ENCODE data around the gene DEF6. TPM values are rescaled to one million over a fixed set of nuclear protein-coding genes. Genes with fewer than 3 reads are reported as not detected.
"Not testable (repeated sequence)": the region's sequence is repeated elsewhere in the genome, so short reads cannot be mapped to it uniquely, and the experiment has no call there.

DEF6 gene
- total RNA-seq, 1 donor from 2014 or later: 6.0 TPM

DNA sequence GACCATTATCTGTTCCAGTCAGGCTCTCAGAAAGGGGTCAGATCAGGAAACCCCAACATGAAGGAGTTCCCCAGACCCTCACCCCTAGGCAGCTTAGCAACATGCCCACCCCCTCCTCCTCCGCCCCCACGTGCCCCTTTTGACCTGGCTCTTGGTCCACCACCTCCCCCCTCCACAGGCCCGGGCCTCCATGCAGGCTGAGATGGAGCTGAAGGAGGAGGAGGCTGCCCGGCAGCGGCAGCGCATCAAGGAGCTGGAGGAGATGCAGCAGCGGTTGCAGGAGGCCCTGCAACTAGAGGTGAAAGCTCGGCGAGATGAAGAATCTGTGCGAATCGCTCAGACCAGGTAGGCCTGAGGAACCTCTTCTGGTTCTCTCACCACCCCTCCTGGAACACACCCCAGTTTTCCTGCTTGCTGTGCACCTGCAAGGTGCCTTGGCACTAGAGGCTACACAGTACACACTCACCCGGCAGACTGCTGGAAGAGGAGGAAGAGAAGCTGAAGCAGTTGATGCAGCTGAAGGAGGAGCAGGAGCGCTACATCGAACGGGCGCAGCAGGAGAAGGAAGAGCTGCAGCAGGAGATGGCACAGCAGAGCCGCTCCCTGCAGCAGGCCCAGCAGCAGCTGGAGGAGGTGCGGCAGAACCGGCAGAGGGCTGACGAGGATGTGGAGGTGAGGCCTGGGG lies 21.9 kb downstream of the DEF6 start:
- DNase-seq (ENCODE audit: low read depth): no peak
- TF ChIP-seq, protein P1, sequence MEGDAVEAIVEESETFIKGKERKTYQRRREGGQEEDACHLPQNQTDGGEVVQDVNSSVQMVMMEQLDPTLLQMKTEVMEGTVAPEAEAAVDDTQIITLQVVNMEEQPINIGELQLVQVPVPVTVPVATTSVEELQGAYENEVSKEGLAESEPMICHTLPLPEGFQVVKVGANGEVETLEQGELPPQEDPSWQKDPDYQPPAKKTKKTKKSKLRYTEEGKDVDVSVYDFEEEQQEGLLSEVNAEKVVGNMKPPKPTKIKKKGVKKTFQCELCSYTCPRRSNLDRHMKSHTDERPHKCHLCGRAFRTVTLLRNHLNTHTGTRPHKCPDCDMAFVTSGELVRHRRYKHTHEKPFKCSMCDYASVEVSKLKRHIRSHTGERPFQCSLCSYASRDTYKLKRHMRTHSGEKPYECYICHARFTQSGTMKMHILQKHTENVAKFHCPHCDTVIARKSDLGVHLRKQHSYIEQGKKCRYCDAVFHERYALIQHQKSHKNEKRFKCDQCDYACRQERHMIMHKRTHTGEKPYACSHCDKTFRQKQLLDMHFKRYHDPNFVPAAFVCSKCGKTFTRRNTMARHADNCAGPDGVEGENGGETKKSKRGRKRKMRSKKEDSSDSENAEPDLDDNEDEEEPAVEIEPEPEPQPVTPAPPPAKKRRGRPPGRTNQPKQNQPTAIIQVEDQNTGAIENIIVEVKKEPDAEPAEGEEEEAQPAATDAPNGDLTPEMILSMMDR (conservative IDR thresholded peaks at IDR 0.05; ENCODE audit: low read depth, low read length): no peak
- no peak overlapping the region for H3K4me3 ChIP-seq (ENCODE audit: low read depth, low read length)

- no peak overlapping the region for H3K4me3 ChIP-seq (ENCODE audit: low read depth, low read length)
- TF ChIP-seq, protein P1 (conservative IDR thresholded peaks at IDR 0.05; ENCODE audit: low read depth, low read length): no peak
- no peak for DNase-seq (ENCODE audit: low read depth)
Measured at GRCh38 chr6:35320031-35320410, 22.4 kb downstream of the DEF6 start.

- TF ChIP-seq, protein P1 (conservative IDR thresholded peaks at IDR 0.05; ENCODE audit: low read depth, low read length): no peak
- DNase-seq (ENCODE audit: low read depth): no peak
- no peak overlapping the region for H3K4me3 ChIP-seq (ENCODE audit: low read depth, low read length)
Measured at GRCh38 chr6:35321091-35321490, 23.5 kb downstream of the DEF6 start.

GRCh38 chr6:35327349-35328027 lies 29.9 kb downstream of the DEF6 start:
- no peak overlapping the region for H3K4me3 ChIP-seq (ENCODE audit: low read depth, low read length)
- no peak for DNase-seq (ENCODE audit: low read depth)
- TF ChIP-seq, protein P1 (conservative IDR thresholded peaks at IDR 0.05; ENCODE audit: low read depth, low read length): peak; percentile 78

GRCh38 chr6:35328108-35328723 lies 30.6 kb downstream of the DEF6 start:
- TF ChIP-seq, protein P1 (conservative IDR thresholded peaks at IDR 0.05; ENCODE audit: low read depth, low read length): no peak

GRCh38 chr6:35328965-35329364 lies 31.3 kb downstream of the DEF6 start:
- H3K4me3 ChIP-seq (ENCODE audit: low read depth, low read length); DNase-seq (ENCODE audit: low read depth): not testable (repeated sequence)

More at GRCh38 chr6:35328108-35328723, 30.6 kb downstream of the DEF6 start:
- no peak for DNase-seq (ENCODE audit: low read depth)
- no peak overlapping the region for H3K4me3 ChIP-seq (ENCODE audit: low read depth, low read length)

DNA sequence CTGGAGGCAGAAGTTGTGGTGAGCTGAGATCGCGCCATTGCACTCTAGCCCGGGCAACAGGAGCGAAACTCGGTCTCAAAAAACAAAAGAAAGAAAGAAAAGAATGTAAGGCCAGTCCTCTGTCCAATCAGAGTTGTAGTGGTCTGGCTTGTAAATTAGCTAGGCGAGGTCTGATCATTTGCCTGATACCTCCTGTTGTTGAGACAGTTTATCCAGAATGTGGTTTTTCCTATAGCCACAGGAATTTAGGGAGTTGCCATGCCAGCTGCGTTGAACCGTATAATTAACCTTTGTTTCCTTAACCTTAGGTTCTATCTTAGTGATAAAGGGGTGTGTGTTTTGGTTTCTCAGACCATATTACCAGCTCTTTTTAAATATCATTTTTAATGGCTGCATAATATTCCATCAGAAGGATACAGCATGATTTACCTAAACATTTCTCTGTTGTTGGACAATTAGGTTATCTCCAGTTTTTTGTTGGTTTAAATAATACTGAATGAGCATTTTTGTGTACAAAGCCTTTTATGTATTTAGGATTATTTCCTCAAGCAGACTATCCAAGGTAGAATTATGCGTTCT lies 33.0 kb downstream of the DEF6 start:
- DNase-seq (ENCODE audit: low read depth): no peak
- H3K4me3 ChIP-seq (ENCODE audit: low read depth, low read length): no peak overlapping the region
- TF ChIP-seq, protein P1 (conservative IDR thresholded peaks at IDR 0.05; ENCODE audit: low read depth, low read length): no peak

All from epithelial cell of proximal tubule (primary cell).